ENCODE results near the gene ARMC5.
"Not testable (repeated sequence)": the region's sequence is repeated elsewhere in the genome, so short reads cannot be mapped to it uniquely, and the experiment has no call there.

ARMC5 gene

GRCh38 chr16:31430380-31431052, 28.8 kb upstream of the ARMC5 start:
- DNase-seq (ENCODE audit: low read depth in 2 of 3, low spot score in 1 of 3): no peak

DNA sequence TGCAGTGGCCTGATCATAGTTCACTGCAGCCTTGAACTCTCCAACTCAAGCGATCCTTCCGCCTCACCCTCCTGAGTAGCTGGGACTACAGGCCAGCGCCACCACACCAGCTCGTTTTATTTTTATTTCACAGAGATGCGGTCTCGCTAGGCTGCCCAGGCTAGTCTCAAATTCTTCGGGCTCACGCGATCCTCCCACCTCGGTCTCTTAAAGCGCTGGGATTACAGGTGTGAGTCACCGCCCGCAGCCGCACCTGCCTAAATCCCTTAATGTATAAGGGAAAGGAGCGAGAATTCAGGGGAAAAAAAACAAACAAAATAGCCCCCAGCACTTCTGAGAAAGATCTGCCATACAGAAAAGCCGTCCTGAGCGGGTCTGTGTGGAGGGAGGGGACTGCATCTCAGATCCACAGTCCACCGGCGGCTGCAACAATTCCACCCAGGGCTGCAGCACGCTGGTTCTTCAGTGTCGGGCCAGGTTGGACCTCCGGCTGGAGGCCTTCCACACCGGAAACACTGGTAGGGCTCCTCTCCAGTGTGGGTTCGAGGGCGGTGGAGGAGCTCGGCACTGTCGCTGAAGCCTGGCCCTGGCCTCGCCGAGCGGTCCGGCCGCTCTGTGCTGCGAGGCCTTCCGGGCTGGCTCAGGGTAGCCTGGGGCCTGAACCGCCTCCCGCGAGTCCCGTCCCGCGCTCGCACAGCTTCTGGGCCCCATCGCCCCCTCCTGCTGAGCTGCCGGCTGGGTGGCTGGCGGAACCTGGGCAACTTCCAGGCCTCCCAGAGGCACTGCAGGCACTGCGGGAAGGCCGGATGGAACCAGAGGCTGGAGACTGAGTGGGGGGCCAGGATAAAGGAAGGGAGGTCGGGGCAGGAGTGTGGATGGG, 23.7 kb upstream of the ARMC5 start:
- no peak for DNase-seq (ENCODE audit: low read depth in 2 of 3, low spot score in 1 of 3)

DNA sequence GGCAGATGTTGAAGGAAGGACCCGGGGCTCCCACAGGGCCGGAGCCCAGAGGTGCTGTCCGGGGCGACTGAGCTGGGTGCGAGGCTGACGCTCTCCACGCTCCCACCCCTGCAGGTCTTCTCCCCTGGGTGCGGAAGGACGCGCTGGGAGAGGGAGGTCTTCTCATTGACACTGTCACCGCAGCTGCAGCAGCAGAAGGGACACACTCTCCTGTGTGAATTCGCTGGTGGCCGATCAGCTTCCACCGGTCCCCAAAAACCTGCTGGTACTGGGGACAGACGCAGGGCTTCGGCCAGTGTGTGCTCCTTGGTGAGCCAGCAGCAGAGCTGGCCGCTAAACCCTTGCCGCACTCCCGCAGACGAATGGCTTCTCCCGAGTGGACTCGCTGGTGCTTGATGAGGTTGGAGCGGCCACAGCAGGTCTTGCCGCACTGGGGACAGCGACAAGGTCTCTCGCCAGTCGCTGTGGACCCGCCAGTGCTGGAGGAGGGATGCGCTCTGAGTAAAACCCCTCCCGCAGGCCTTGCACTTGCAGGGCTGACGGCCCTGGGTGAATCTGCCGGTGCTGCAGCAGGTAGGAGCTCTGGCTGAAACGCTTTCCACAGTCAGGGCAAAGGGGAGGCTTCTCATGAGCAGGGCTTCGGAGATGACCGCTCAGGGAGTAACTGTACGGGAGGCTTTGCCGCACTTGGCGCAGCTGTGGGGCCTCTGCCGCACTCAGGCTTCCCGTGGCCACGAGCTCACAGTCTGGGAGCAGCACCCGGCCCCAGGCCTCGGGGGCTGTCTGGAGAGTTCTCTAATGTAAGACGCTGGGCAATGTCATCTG, 22.9 kb upstream of the ARMC5 start:
- DNase-seq (ENCODE audit: low read depth in 2 of 3, low spot score in 1 of 3): no peak

GRCh38 chr16:31438414-31438813, 20.9 kb upstream of the ARMC5 start:
- no peak for DNase-seq (ENCODE audit: low read depth in 2 of 3, low spot score in 1 of 3)

DNA sequence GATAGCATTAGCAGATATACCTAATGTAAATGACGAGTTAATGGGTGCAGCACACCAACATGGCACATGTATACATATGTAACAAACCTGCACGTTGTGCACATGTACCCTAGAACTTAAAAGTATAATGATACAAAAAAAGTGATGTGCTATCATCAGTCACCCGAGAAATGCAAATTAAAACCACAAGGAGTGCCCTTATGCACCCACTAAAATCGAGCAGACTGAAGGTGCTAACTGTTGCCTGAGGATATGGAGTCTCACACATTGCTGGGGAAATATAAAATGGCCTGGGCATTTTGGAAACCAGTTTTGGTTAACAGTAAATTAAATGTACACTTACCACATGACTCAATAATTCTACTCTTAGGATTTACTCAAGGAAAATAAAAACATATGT, 20.3 kb upstream of the ARMC5 start:
- not testable (repeated sequence) for DNase-seq (ENCODE audit: low read depth in 2 of 3, low spot score in 1 of 3)

GRCh38 chr16:31439519-31439918, 19.8 kb upstream of the ARMC5 start:
- no peak for DNase-seq (ENCODE audit: low read depth in 2 of 3, low spot score in 1 of 3)

DNA sequence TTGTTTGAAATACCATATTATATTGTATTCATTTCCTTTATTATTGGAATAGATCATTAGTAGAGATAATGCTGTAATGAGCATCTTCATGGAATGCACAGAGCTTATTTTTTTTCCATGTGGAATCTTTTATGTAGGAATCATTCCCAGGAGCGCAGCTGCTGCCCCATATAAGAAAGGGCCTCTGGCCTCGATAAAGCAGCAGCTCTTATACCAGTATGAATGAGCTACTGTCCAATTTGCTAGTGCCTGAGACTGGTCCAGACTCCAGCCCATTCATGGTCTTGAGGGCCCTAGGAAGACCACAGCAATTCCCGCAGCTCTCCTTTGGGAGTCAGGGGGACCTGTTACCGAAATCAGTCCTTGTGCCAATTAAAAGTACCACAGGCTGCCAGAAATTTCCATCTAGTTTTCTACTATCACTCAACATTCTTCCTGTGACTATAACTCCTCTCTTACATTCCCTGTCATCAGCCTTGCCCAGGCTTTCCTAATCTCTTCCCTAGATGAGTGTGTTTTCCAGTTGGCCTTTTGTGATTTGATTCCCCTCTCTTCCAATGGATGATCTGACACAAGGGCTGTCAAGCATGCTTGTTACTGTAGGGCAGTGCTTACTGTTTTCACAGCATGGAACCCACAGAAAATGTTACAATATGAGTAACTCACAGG, 18.7 kb upstream of the ARMC5 start:
- no peak for DNase-seq (ENCODE audit: low read depth in 2 of 3, low spot score in 1 of 3)

- DNase-seq (ENCODE audit: low read depth in 2 of 3, low spot score in 1 of 3): no peak
Measured at GRCh38 chr16:31441956-31442355, 17.3 kb upstream of the ARMC5 start.

DNA sequence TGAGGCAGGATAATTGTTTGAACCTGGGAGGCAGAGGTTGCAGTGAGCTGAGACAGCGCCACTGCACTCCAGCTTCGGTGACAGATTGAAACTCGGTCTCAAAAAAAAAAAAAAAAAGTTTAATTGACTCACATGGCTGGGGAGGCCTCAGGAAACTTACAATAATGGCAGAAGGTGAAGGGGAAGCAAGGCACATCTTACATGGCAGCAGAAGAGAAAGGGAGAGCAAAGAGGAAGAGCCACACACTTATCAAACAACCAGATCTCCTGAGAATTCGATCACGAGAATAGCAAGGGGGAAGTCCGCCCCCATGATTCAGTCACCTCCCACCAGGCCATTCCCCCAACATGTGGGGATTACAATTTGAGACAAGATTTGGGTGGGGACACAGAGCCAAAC, 13.4 kb upstream of the ARMC5 start:
- DNase-seq (ENCODE audit: low read depth in 2 of 3, low spot score in 1 of 3): not testable (repeated sequence)

DNA sequence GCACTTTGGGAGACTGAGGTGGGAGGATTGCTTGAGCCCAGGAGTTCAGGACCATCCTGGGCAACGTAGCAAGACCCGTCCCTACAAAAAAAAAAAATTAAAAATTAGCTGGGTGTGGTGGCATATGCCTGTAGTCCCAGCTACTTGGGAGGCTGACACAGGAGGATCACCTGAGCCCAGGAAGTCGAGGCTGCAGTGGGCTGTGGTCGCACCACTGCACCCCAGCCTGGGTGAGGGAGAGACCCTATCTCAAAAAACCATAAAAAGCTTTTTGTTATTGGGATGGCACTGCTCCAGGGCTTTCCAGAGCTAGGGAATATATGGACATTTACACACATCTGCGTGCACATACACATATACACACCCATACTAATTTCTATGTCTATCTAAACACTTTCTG, 8.1 kb upstream of the ARMC5 start:
- no peak for DNase-seq (ENCODE audit: low read depth in 2 of 3, low spot score in 1 of 3)

- no peak for DNase-seq (ENCODE audit: low read depth in 2 of 3, low spot score in 1 of 3)
Measured at GRCh38 chr16:31451681-31452351, 7.5 kb upstream of the ARMC5 start.

GRCh38 chr16:31452631-31453106, 6.6 kb upstream of the ARMC5 start:
- DNase-seq (ENCODE audit: low read depth in 2 of 3, low spot score in 1 of 3): no peak

DNA sequence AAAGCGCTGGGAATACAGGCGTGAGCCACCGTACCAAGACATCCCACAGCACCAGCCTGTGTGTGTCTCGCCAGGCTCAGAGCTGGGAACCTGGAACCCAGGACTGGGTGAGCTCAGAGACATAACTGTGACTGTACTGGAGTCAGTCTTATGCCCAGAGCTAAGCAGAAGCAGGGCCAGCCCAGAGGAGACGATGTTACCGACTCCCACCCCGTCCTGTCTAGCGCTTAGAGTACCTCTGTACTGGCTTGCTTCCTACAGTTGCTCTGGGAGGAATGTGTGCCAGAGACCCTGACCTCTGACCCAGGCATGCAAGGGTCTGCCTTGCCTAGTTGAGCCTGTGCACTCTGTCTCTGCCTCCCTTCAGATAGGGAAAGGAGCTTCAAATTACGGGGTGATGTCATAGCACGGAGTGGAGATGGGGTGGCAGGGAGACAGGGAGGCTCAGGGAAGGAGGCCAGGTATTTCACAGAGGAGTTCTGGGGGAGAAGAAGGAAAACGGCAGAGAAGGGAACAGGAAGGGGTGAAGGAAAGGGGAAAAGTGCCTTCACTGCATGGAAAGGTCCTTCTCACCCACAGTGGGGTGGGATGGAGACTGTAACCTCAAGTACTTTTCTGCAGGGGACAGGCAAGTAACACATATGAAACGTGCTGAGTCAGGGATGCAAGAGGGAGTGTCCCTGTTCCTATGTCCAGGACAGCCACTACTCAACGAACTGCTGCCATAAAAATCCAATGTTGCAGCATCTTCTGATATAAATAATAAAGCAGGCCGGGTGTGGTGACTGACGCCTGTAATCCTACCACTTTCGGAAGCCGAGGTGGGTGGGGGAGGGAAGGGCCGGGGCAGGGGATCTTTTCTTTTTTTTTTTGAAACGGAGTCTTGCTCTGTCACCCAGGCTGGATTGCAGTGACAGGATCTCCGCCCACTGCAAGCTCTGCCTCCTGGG, 5.8 kb upstream of the ARMC5 start:
- DNase-seq (ENCODE audit: low read depth in 2 of 3, low spot score in 1 of 3): no peak

GRCh38 chr16:31455601-31456314, 3.5 kb upstream of the ARMC5 start:
- no peak for DNase-seq (ENCODE audit: low read depth in 2 of 3, low spot score in 1 of 3)

DNA sequence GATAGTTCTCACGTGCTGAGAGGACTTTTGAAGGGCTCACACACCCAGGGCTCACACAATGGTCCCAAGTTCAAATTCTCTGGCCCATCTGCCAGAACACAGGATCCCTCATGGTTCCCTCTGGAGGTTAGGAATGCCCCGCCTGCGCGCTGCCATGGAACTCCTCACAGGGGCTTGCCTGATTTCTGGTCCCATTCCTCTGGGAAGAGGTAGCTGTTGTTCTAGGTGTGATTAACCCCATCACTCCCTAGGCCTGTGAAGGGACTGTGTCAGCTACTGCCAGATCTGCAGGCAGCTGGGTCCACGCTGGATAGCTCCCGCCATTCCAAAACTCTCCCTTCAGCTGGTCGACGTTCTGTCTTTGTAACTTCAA, 2.3 kb upstream of the ARMC5 start:
- DNase-seq (ENCODE audit: low read depth in 2 of 3, low spot score in 1 of 3): no peak

- DNase-seq (ENCODE audit: low read depth in 2 of 3, low spot score in 1 of 3): no peak
Measured at GRCh38 chr16:31458073-31458843, 1.0 kb upstream of the ARMC5 start.

GRCh38 chr16:31459687-31460581, 633 bp downstream of the ARMC5 start:
- peak; percentile 98 to 100 (median 100) for DNase-seq (ENCODE audit: low read depth in 2 of 3, low spot score in 1 of 3)

All from stimulated activated CD4-positive, alpha-beta T cell treated with anti-CD3 and anti-CD28 coated beads, Interleukin-12 subunit alpha, Interleukin-12 subunit beta, amount 100 ng/mL, for 48 hours (primary cell).